HG03558 (cell line): ENCODE results near the gene ATOX1.
"Not testable (repeated sequence)": the region's sequence is repeated elsewhere in the genome, so short reads cannot be mapped to it uniquely, and the experiment has no call there.

Experiments used
- ATAC-seq: cut with Tn5 transposase; IDR thresholded peaks from one replicate; pipeline ENCODE4 v1.9.1; 2021; ENCODE audit warnings: moderate number of reproducible peaks; ENCODE audit not compliant: unreplicated experiment; ENCODE audit errors: extremely low read depth

ATOX1 gene

DNA sequence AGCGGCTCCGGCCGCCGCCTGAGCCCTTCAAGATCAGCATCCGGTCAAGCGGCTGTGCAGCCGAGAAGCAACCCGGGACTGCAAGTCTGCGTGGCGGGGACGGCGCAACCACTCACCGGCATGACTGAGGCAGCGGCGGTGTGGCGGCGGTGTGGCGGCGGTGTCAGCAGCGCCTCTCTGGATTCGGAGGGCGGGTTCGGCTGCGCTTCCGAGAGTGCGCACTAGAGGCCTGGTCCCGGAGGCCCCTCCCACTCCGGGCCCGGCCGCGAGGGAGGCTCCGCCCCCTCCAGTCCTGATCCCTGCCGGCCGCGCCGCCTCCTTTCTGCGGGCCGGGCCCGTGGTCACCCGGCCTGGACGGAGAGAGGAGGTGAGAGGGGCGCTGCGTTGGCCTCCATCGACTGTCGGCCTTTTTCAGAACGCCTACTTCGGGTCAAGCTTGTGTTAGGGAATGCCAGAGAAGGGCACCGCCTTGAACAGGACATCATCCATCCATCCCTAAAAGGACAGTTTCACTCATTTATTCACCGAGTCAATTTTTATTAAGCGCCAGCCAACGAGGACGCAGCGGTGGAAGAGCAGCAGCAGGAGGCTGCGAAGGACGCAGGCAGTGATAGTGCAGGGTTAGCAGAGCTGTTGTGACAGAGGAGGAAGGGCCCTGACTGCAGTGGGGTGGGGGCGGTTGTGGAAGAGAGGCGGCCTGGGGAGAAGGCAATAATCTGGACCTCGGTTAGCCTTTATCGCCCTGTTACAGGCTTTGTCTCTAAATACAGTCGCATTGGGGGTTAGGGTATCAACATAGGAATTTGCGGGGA, at the start of gene ATOX1:
Gene ATOX1 (minus strand): TSS at position 202 of the 812 bp plus-strand sequence. CDS start 80 bp downstream, at position 122.
- peak; percentile 91 for ATAC-seq

GRCh38 chr5:151805414-151806223, 47.2 kb upstream of the ATOX1 start:
- no peak for ATAC-seq

DNA sequence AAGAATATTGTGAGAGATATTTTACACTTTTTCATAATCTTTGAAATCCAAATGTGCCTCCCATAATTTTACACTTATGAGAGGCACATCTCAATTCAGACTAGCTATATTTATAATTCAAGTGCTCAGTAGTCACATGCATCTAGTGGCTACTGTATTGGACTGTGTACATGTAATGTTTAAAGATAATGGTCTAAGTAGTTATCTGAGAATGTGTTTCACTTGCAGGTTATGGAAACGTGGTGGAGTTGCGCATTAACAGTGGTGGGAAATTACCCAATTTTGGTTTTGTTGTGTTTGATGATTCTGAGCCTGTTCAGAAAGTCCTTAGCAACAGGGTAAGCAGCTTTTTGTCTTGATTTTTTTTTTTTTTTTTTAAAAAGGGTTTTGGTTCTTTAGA, 42.1 kb upstream of the ATOX1 start:
- ATAC-seq: no peak

GRCh38 chr5:151799407-151799806, 41.0 kb upstream of the ATOX1 start:
- no peak for ATAC-seq

- no peak for ATAC-seq
Measured at GRCh38 chr5:151798674-151799073, 40.2 kb upstream of the ATOX1 start.

DNA sequence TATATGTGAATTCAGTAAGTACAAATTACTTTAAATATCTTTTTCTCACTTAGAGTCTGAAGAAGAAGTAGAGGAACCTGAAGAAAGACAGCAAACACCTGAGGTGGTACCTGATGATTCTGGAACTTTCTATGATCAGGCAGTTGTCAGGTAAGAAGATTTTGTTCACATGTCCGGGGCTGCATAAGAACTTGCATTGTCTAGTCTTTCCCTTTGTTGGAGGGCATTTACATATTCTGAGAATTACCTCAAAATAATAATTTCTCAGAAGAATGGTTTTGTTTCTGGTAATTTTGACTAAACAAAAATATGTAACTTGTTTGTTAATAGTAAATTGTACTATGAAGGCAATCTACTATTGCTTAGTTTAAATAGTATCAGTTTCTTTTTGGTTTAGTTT, 37.0 kb upstream of the ATOX1 start:
- ATAC-seq: no peak

GRCh38 chr5:151793358-151793757, 34.9 kb upstream of the ATOX1 start:
- no peak for ATAC-seq

- no peak for ATAC-seq
Measured at GRCh38 chr5:151787817-151788216, 29.4 kb upstream of the ATOX1 start.

- no peak for ATAC-seq
Measured at GRCh38 chr5:151786468-151786867, 28.0 kb upstream of the ATOX1 start.

DNA sequence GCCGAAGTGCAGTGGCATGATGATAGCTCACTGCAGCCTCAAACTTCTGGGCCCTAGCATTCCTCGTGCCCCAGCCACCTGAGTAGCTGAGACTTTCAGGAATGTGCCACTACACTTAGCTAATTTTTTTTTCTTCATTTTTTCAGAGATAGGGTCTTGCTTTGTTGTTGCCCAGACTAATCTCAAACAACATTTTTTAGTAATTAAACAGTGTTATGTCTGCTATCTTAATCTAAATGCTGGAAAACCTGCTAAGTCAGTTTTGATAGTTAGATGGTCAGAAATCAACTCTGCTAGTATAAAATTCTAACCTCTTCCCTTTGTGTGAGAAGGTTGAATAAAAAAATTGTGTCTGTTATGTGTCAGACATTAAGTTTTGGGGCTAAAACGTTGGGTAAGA, 25.7 kb upstream of the ATOX1 start:
- ATAC-seq: no peak

DNA sequence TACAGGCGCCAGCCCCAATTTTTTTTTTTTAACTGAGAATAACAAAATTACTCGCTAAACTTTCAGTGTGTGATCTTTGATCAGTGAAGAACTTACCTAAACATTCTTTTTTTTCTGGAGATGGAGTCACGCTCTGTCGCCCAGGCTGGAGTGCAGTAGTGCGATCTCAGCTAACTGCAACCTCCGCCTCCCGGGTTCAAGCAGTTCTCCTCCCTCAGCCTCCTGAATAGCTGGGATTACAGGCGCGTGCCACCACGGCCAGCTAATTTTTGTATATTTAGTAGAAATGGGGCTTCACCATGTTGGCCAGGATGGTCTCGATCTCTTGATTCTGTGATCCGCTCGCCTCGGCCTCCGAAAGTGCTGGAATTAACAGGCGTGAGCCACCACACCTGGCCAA, 25.2 kb upstream of the ATOX1 start:
- ATAC-seq: not testable (repeated sequence)

DNA sequence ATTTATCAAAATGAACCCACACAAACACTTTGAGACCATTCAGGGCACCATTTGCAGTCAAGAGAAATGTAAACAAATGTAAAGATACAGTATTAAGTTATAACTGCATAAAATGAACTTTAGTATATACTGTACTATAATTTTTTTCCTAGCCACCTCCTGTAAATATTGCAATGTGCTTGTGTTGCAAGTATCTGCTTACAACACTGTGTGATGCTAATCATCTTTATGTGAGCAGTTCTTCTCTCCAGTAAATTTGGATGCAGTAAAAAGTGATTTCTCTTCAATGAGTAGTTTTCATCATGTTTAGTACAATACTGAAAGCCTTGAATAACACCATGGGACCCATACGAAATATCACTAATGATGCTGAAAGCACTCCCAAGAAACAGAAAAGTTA, 22.8 kb upstream of the ATOX1 start:
- ATAC-seq: no peak

- ATAC-seq: no peak
Measured at GRCh38 chr5:151780348-151780747, 21.9 kb upstream of the ATOX1 start.

DNA sequence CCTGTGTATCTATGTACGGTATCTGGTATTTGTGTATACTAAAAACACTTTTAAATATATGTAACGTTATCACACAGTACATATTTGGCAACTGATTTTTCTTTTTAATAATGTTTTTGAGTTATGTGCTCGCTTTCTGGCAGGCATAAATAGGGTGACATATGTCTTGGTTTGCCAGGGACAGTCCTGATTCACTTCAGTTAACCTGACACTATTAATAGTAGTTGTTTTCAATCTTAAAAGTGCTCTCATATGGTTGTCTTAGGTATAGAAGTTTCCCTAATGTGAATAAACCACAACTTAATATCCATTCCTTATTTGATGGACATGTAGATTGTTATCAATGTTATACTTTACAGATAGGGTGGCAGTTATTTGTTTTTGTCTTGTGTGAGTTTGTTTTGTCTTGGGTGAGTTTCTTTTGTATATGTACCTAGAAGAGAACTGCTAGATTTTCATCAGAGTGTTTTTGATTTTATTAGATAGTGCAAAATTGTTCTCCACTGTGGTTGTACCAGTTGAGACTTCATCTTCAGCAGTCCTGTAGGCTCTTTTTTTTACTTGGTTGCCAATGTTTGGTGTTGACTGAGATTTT, 21.2 kb upstream of the ATOX1 start:
- ATAC-seq: no peak

GRCh38 chr5:151775025-151775606, 16.7 kb upstream of the ATOX1 start:
- ATAC-seq: no peak

DNA sequence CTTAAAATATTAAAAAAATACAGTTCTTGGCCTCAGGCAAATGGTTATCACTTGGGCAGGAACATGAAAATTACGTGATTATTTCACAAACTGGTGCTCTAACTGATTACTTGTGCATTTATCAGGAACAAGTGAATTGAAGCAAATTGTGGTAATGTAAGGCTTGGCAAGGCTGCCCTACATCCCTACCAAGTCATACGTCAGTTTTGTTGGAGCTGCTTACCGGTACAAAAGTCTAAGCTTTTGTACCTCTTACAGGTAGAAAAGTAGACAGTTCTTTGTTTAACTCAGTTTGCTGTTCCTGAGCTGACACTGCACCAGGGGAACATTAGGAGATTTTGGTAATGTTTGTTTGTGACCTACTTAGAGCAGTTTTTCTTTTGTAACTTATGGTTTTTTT, 15.5 kb upstream of the ATOX1 start:
- ATAC-seq: no peak

- ATAC-seq: no peak
Measured at GRCh38 chr5:151772846-151773561, 14.6 kb upstream of the ATOX1 start.

- peak; percentile 0 for ATAC-seq
Measured at GRCh38 chr5:151772029-151772845, 13.8 kb upstream of the ATOX1 start.
